Ramos (cell line): ENCODE measurements around the gene ITGA2.

Source experiments
- in situ Hi-C: fragments of 300-500 bp; cut with MboI; formaldehyde crosslinking; loops from one replicate; pipeline ENCODE4 v1.14.3; 2022; ENCODE audit warnings: low sequenced_read_pairs; ENCODE audit not compliant: unreplicated experiment

Gene ITGA2

DNA sequence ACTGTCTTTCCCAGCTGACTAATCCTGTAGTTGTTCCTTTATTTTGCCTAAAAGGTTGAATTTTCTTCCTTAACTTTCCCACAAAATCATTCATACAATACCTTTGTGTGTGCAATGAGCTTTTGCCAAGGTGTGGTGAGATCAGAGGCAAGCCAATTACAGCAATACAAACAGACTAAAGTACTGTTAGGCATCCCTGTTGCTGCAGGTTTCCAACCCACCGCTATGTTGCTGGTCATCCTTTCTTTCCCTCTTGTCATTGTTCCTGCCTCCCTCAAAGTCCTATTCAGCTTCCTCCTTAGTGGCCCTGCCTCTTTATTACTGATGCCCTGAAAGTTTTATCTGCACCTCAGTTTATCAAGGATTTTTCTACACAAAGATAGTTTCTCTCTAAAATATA, 22.1 kb downstream of the ITGA2 start:
- in situ Hi-C loops = no loop called here

DNA sequence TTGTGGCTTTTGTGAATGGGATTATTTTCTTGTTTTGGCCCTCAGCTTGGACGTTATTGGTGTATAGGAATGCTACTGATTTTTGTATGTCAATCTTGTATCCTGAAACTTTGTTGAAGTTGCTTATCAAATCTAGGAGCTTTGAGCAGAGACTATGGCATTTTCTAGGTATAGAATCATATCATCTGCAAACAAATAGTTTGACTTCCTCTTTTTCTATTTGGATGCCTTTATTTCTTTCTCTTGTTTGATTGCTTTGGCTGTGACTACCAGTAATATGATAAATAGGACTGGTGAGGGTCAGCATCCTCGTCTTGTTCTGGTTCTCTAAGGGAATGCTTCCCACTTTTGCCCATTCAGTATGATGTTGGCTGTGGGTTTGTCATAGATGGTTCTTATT, 24.7 kb downstream of the ITGA2 start:
- in situ Hi-C loops = no loop called here

DNA sequence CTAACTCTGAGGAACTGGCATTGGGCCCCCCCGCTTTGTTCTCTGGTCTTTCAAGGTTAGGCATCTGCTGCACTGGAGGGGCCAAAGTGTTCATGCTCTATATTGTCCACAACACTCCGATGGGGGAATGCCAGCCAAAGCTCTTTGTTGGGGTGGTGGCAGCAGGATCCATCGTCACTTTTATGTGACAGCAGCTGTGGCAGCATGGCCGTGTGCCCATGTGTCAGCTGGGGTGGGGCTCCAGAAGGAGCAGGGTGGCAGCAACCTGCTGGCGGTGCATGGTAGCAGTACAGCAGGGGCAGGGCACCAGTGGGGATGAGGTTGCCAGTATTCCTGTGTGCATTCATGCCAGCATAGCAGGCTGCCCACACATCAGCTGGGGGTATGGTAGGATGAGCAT, 28.2 kb downstream of the ITGA2 start:
- in situ Hi-C loops = no loop called here

DNA sequence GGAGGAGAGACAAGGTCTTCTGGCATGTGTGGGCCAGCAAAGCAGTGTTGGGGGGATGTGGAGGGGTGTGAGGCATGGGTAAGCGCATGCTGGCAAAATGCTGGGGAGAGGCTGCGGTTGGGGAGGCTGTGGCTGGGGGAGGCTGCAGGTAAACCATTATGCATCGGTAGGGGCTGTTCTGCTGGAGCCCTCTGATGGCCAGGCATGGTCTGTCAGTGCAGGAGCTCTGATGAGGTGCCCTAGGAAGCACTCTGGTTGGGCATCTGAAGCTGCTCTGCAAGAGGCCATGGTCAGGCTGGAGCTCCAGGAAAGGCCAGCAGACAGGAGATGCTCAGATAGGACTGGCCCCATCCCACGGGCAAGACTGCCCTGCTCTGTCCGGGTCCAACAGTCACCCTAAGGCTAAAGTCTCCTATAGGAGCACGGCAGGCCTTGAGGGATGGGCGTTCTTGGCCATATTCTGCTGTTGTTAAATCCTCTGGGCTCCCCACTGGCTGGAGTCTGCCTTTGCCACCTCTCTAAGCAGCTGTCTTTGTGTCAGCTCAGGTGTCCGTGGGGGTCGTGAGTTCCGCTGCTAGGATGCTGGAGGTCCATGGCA, 28.7 kb downstream of the ITGA2 start:
- in situ Hi-C loops = no loop called here

DNA sequence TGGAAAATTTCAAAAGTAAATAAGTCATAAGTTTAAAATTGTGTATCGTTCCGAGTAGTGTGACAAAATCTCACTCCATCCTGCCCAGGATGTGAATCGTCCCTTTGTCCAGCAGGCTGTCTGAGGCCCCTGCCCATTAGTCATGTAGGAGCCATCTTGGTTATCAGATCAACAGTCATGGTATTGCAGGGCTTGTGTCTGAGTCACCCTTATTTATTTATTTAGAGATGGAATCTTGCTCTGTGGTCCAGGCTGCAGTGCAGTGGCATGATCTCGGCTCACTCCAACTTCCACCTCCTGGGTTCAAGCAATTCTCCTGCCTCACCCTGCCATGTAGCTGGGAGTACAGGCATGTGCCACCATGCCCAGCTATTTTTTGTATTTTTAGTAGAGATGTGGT, 30.2 kb downstream of the ITGA2 start:
- in situ Hi-C loops = no loop called here

DNA sequence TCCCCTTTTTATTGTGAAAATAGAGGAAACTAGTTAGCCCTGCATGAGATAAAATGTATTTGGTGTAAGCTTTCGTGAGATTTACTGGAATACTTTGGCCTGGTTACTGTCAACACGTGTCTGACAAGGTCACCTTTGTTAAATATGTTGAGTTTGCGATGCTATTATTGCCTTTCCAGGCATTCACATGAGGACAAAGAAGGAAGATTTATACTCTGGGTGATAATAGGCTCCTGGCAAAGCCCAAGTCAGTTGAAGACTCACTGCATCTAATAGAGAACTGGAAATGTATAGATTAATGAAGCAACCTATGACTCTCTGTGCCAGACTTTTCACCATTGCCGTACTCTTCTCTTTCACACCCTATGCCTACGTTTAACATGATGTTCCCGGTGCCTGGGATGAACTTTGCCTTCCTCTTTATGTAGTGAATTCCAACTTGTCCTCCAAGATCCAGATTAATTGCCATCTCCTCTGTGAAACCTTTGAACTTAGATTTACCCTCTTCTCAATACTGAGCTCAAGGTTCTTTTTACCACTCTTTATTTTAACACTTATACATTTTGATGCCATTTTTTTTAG, 33.9 kb downstream of the ITGA2 start:
- in situ Hi-C loops = no loop called here

DNA sequence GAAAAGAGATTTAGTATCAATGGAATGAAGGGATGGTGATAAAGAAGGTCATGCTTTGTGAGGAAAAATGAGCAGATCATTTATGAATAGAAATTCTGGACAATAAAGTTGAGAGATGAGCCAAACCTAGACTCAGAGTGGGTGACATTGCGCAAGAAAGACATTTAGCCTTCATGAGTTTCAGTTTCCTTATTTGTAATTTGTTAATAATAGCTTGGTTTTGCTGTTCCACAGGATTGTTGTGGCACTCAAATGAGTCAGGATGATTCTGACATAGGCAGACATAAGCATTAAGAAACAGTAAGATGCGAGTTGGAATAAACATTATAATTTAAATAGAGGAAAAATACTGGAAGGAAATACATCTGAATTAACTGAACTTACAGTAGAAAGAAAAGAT, 34.8 kb downstream of the ITGA2 start:
- in situ Hi-C loops = no loop called here

DNA sequence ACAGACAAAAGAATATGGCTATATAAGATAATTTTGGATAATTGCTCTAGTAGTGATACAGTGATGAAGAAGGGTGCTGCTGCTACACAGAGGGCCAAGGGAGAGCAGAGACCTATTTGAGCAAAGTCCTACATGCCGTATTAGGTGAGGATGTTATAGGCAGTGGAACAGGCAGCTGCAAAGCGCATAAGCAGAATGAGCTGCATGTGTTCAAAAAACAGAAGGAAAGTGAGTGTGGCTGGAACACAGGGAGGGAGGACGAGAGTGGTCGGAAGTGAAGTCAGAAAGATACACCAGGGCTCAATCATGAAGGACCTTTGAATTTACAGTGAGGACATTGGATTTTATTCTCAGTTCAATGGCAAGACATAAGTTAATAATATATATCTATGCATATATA, 35.4 kb downstream of the ITGA2 start:
- in situ Hi-C loops = no loop called here

DNA sequence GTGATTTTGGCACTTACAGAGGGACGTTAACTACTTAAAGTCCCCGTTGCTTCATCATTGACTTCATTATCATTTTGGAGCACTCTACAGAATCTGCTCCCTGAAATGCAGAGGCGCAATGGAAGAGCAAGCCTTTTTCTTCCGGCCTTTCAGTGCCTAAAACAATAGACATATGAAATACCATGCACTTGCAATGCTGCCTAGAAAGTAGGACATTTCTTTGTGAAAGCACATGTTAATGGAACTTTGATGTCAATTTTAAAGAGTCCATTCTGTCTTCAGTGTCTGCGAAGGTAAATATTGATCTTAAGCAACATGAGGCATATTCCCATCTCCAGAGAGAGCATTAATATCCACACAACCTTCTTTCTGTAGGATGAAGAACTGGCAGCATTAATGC, 36.3 kb downstream of the ITGA2 start:
- in situ Hi-C loops = no loop called here

DNA sequence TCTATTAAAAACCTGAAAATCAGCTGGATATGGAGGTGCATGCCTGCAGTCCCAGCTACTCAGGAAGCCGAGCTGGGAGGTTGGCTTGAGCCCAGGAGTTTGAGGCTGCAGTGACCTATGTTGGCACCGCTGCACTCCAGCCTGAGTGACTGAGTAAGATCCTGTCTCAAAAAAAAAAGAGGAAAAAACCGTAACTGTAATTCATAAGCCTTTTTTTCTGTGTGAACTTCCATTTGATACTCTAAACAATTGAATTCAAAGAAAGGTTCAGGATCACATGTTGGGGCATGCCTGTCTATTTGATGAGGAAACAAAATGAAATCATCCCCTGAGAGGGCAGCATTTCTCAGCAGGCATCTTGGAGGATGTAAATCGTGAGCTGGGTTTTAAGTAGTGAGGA, 38.8 kb downstream of the ITGA2 start:
- in situ Hi-C loops = no loop called here

DNA sequence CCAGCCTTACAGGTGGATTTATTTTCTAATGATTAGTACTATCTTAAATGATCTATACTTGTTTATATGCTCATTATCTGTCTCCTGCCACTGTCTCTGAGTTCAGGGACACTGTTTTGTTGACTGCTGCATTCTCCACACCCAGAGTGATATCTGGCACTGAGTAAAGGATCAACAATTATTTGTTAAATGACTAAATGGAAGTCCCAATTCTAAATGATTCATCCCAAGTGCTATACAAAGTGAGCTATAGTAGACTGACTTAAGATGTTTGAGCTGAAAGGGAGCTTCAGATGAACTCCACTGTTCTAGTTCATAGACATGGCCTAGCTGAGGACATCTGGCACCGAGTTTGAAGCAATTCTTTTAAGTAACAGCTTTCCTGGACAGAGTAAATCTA, 40.5 kb downstream of the ITGA2 start:
- in situ Hi-C loops = no loop called here

DNA sequence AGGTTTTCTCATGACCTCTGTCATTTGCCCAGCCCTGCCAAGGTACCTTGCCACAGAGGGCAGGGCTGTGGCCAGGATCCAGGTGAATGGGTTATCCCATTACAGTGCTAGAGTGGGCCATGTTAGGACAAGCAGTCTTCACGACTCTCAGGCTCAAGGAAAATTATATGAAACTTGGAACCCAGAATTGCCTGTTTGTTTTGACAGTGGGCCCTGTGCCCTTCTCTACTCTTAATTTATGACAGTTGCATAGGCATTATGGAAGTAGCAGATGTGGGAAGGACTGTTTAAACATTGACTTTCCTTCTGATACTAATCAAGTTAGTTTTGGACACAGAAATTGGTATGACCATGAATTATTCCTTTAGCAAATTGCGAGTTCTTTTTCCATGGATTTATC, 41.7 kb downstream of the ITGA2 start:
- in situ Hi-C loops = no loop called here

DNA sequence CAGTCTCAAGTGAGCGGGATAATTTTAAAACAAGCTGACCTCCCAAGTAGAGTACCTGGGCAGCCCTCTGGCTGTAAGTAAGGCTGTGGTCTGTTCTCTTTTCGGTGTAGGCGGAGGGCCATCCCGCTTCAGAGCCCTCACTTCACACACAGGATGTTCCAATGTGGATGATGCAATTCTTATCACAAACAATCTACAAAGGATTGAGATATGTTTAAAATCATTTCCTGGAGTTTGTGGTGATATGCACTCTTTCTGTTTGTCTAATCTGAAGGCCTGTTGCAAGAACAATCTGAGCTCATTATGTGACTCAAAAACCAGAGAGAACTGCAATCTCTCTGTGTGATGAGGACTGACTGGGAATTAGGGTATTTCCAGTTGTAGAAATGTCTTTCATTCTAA, 42.5 kb downstream of the ITGA2 start:
- in situ Hi-C loops = no loop called here

DNA sequence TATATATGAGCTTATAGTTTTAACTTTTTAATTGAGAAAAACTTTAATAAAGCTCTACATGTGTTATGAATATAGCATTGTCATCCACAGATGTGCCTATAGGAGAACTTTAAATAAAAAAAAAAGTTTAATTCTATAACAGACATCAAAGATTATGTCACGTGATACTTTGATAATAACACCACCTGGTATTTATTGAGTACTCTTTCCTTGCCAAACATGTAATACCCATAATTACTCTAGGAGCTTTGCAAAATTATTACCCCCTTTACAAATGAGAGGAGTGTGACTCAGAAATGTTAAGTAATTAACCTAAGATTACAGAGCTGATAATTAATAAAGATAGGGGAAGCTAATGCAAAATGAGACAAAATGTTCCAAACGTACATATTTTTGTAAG, 43.0 kb downstream of the ITGA2 start:
- in situ Hi-C loops = no loop called here

DNA sequence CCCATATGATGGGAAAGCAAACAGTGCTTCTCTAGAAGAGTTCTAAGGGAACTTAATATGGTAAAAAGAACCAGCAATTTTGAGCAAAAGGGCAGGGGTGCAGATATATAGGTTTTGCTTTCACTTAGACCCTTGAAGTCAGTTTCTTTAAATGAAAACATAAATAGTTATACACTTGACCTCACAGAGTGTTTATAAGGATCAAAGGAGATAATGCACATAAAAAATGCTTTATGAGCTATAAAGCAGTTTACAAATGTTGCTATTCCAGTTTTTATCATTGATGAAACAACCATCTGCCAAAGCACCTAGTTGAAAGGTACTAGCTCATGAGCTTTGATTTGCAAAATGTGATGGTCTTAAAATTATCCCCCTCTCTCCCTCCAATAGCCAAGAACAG, 45.7 kb downstream of the ITGA2 start:
- in situ Hi-C loops = no loop called here

DNA sequence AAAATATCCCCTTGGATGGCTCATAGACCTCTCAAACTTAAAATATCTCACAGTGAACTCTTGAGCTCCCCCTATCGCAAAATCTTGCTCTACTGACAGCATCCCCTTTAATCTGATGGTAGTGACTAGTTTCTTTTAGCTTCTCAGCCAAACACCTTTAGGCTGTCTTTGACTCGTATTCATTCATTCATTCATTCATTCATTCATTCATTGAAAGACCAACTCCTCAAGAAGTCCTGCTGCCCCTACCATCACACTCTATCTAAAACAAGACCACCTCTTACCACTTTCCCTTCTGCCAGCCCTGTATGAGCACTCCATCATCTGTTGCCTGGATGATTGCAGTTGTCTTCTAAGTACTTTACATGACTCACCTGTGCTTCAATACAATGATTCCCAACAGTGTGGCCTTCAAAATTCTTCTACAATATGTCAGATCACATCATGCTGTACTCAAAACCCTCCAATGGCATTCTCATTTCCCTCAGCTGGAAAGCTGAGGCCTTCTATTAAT, 46.8 kb downstream of the ITGA2 start:
- in situ Hi-C loops = no loop called here

DNA sequence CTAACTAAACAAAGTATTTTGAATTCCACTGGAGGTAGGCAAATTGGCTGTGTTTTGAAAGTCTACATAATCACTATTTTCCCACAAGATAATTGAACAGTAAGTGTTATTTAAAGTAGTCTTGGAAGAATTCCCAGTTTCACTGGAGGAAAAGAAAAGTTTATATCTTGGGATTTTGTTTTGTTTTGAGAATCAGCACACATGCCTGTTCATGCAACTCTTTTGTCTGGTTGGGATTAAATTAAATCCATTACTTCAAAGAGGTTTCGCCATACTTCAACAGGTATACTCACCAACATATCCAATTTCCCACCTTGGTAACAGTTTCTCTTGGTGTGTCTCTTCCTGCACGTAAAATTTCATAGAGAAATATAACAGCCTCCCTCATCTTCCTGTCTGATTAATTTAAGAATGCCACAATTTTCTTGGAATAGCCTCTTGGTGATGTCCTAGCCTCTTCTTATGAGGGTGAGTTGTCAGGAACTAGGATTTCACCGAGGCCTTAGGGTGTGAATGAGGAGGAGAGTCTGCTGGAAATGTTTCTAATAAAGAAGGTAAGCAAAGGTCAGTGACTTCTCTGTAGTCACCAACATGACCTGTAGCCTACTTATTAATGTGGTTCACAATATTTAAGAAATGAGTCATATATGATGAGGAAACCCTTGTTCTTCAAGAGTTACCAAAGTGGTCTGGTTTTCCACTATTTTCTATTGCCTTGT, 48.1 kb downstream of the ITGA2 start:
- in situ Hi-C loops = no loop called here

DNA sequence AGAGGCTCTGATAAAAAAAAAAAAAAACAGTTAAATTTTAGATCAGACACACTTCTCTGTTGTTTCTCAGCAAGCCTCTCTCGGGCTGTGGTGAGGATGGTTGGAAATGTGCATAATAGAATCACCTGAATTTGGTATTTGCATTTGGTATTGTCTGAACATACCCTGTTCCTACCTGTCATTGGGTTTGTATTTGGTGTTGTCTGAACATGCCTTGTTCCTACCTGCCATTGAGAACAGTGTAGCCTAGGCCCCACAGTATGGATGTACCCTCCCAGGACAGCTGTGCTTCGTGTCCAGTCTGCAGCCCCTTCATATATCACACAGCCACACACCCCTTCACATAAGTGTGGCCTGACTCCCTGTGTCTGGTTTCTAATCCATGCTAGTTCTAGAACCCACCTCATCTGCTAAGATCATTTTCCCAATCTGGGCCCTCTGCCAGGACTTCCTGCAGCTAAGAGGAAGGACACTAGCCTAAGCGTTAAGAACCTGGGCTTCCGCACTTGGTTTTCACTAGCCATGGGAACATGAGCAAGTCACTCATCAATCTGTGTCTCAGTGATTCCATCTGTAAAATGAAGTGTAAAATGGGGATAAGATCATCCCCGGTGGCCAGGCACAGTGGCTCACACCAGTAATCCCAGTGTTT, 49.2 kb downstream of the ITGA2 start:
- in situ Hi-C loops = no loop called here

DNA sequence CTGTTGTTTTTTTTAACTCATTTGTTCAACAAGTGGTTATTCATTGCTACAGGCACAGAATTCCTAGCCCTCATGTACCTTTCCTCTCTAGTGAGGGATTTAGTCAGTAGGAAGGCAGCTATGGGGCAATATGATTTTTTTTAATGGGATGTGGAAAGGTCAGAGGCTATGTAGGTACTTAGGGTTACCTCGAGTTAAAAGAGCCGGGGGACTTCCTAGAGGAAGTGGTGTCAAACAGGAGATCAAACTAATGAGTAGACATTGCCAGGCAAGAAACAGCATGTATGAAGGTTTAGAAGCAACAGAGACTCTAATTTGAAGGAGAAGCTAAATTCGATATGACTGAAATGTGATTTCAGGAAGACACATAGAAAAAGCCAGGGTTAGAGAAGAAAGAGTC, 50.7 kb downstream of the ITGA2 start:
- in situ Hi-C loops = no loop called here

DNA sequence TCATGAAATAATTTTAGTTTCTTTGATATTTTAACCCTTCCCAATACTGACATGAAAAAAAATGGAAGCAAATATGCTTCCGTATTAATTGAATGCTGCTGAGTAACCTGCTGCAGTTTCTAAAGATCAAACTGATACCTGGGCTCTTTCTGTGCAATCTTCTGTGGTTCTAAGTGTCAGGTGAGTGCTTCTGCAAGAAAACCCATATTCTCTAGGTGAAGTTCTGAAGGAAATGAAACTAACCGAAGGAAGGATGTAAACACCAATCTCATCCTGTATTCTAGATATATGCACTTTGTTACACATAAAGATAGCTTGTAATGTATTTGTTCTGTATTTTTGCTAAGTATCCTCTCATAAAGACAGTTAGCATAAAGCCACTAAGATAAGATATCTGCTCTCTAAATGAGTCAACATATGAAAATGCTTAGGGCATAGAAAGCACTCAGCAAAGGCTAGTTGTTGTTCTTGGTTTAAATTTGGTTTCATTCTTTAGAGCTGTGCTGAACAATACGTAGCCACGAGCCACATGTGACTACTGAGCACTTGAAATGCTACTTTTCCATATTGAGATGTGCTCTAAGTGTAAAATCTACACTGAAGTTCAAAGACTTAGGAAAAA, 52.0 kb downstream of the ITGA2 start:
- in situ Hi-C loops = no loop called here

DNA sequence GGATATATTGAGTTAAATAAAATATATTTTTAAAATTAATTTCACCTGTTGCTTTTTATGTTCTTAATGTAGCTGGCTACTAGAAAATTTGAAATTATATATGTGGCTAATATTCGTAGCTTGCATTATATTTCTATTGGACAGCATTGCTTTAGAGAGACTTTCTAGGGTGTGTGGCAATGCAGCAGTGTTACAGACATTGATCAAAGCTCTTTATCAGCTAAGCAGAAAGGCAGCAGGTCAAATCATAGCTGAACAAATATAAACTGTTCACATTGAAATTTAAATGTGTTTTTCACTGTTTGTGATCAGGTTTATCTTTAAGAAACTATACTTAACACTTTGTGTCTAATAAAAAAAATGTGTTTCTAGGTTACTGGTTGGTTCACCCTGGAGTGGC, 52.6 kb downstream of the ITGA2 start:
- in situ Hi-C loops = no loop called here
